GM12878 (cell line): ENCODE data around the gene FGFR2. TPM values are rescaled to one million over a fixed set of nuclear protein-coding genes. Genes with fewer than 3 reads are reported as not detected.

ENCODE experiments used
- BRCA1 ChIP-seq: IDR thresholded peaks from 2 replicates; pipeline ENCODE4 v1.6.1; 2011; ENCODE audit warnings: low read depth, low read length, improper control_type of control experiment
- CHD2 ChIP-seq: IDR thresholded peaks from 2 replicates; pipeline ENCODE4 v1.6.1; 2011; ENCODE audit warnings: low read depth, low read length, improper control_type of control experiment, borderline replicate concordance
- ESRRA ChIP-seq: IDR thresholded peaks from 2 replicates; pipeline ENCODE4 v1.6.1; 2012; ENCODE audit warnings: mild to moderate bottlenecking, low read length, improper control_type of control experiment
- SP1 ChIP-seq: IDR thresholded peaks from one replicate; pipeline ENCODE4 v1.6.1; 2011; ENCODE audit warnings: low read depth, low read length
- USF1 ChIP-seq: IDR thresholded peaks from 2 replicates; pipeline ENCODE4 v1.6.1; 2011; ENCODE audit warnings: borderline replicate concordance, low read depth, mild to moderate bottlenecking, moderate library complexity, mixed read lengths, low read length; ENCODE audit not compliant: insufficient read depth; ENCODE audit errors: extremely low read length
- USF2 ChIP-seq: IDR thresholded peaks from 2 replicates; pipeline ENCODE4 v1.6.1; 2011; ENCODE audit warnings: low read depth, low read length, improper control_type of control experiment, borderline replicate concordance
- YY1 ChIP-seq: IDR thresholded peaks from 2 replicates; pipeline ENCODE4 v1.6.1; 2011; ENCODE audit warnings: low read depth, mild to moderate bottlenecking, low read length
- ZNF24 ChIP-seq: fragments of 450-650 bp; IDR thresholded peaks from 2 replicates; pipeline ENCODE4 v1.6.1; 2017; ENCODE audit warnings: antibody characterized with exemption, mild to moderate bottlenecking
- polyA plus RNA-seq, 11 experiments: library from polyadenylated mRNA; depleted of rRNA in 4 of 11; unstranded in 6 of 11; stranded (reverse) in 5 of 11; fragments of >200 nt; fragmentation: Nextera tagmentation in 4 of 11; fragmentation: Illumina TruSeq in 1 of 11; extraction: Ambion mirVana in 4 of 11; extraction: Trizol in 1 of 11; gene quantifications; 1 replicate in 1 of 11; 2 replicates in 10 of 11; pipeline versions ENCODE4 v1.2.1 to v1.2.3, GENCODE V29; 2011 to 2016; ENCODE audit warnings: inconsistent platforms in 2 of 11, missing spikeins in 2 of 11, low read depth in 1 of 11
- total RNA-seq, 4 experiments: library from RNA; depleted of rRNA in 3 of 4; stranded (reverse); fragments of >200 nt in 3 of 4; fragmentation: Illumina TruSeq in 1 of 4; extraction: Trizol in 1 of 4; gene quantifications; 2 replicates each; pipeline versions ENCODE4 v1.2.1 to v1.2.3, GENCODE V29; 2013 to 2021
- TF ChIP-seq, protein P1 (sequence below): fragments of 450-650 bp; IDR thresholded peaks from 2 replicates; pipeline ENCODE4 v1.6.1; 2017; ENCODE audit warnings: mild to moderate bottlenecking, moderate library complexity
- TF ChIP-seq, protein P2 (sequence below): fragments of 450-650 bp; IDR thresholded peaks from 2 replicates; pipeline ENCODE4 v1.6.1; 2017; ENCODE audit warnings: borderline replicate concordance

The FGFR2 gene
- total and polyA plus RNA-seq, 10 of the 15 experiments (the other 5 are each of a cell fraction or from before 2014, with no cell fraction given) = 0.04 to 0.15 TPM; not detected in 8

DNA sequence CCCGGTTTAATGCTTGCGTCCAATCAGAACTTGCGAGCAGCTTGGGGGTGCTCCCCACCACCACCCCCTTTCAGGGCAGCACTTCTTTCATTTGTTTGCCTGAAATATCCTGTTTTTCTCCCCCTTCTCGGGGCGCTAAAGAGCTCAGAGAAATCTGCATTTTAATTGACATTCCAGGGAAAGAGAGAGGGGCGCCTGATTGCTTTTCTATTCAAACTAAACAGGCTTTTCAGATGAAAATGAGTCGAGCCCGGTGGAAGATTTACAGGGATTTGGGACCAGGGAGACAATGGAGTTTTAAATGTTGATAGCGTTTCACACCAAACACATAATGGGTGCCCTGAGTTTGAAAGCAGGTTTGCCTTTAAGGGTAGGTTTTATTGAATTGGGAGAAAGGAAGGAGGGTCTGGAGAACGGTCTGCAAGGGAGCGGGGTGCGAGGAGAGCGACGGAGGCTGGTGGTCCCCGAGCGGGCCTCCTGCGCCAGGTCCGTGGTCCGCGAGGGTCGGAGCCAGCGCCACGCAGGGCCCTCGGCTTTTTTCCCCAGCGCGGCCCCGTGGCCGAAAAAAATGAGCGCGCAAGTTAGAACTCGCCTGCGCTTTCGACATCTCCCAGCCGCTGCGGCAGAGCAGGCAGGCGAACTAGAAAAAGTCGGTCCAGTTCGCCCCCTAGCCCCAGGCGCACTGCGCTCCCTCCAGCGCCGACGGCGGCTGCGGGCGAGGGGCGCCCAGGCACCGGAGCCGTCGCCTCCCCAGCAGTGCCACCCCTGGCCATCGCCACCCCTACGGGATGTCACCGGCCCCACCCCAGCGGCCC lies 1.3 kb downstream of the FGFR2 start (continued):
- TF ChIP-seq, protein P1, sequence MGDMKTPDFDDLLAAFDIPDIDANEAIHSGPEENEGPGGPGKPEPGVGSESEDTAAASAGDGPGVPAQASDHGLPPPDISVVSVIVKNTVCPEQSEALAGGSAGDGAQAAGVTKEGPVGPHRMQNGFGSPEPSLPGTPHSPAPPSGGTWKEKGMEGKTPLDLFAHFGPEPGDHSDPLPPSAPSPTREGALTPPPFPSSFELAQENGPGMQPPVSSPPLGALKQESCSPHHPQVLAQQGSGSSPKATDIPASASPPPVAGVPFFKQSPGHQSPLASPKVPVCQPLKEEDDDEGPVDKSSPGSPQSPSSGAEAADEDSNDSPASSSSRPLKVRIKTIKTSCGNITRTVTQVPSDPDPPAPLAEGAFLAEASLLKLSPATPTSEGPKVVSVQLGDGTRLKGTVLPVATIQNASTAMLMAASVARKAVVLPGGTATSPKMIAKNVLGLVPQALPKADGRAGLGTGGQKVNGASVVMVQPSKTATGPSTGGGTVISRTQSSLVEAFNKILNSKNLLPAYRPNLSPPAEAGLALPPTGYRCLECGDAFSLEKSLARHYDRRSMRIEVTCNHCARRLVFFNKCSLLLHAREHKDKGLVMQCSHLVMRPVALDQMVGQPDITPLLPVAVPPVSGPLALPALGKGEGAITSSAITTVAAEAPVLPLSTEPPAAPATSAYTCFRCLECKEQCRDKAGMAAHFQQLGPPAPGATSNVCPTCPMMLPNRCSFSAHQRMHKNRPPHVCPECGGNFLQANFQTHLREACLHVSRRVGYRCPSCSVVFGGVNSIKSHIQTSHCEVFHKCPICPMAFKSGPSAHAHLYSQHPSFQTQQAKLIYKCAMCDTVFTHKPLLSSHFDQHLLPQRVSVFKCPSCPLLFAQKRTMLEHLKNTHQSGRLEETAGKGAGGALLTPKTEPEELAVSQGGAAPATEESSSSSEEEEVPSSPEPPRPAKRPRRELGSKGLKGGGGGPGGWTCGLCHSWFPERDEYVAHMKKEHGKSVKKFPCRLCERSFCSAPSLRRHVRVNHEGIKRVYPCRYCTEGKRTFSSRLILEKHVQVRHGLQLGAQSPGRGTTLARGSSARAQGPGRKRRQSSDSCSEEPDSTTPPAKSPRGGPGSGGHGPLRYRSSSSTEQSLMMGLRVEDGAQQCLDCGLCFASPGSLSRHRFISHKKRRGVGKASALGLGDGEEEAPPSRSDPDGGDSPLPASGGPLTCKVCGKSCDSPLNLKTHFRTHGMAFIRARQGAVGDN = no peak
- TF ChIP-seq USF2 (no peak), CHD2 (no peak), SP1 (no peak), ESRRA (no peak), YY1 (no peak), ZNF24 (no peak), BRCA1 (no peak), USF1 (no peak)
- TF ChIP-seq, protein P2, sequence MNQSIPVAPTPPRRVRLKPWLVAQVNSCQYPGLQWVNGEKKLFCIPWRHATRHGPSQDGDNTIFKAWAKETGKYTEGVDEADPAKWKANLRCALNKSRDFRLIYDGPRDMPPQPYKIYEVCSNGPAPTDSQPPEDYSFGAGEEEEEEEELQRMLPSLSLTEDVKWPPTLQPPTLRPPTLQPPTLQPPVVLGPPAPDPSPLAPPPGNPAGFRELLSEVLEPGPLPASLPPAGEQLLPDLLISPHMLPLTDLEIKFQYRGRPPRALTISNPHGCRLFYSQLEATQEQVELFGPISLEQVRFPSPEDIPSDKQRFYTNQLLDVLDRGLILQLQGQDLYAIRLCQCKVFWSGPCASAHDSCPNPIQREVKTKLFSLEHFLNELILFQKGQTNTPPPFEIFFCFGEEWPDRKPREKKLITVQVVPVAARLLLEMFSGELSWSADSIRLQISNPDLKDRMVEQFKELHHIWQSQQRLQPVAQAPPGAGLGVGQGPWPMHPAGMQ = no peak
